Measurements from ENCODE around the gene JAK1. TPM values are rescaled to one million over a fixed set of nuclear protein-coding genes. Genes with fewer than 3 reads are reported as not detected.

The JAK1 gene
- total and polyA plus RNA-seq, 9 of the 15 experiments (the other 6 are each of a cell fraction or from before 2014, with no cell fraction given) = 9.7 to 44.1 (median 42.5) TPM

- 33% methylated on average over 1 of the region's 1 CpG for WGBS (ENCODE audit: insufficient coverage, low coverage, missing lambda C conversion rate)
- Histone ChIP-seq H3K79me2 (ENCODE audit: control insufficient read depth, insufficient read depth, low read length) (no peaks in the 10 kb centered on the region), H3K36me3 (ENCODE audit: control insufficient read depth, insufficient read depth, low read length) (no peaks in the 10 kb centered on the region), H3K4me2 (ENCODE audit: insufficient read depth, low read length) (no peak overlapping the region), H3K9me3 (replicated peaks; ENCODE audit: control insufficient read depth, insufficient read depth, low read depth, low read length) (no peaks in the 10 kb centered on the region), H4K20me1 (replicated peaks; ENCODE audit: control insufficient read depth, insufficient read depth, low read length) (no peaks in the 10 kb centered on the region), H3K27ac (ENCODE audit: extremely low read depth, low read depth, low read length) (no peak overlapping the region), H2AFZ (ENCODE audit: low read depth, low read length) (no peak overlapping the region), H3K4me1 (replicated peaks in 1 of 2; ENCODE audit: control insufficient read depth in 2 of 2, insufficient read depth in 2 of 2, low read length in 2 of 2) (no peaks in the 10 kb centered on the region), H3K27me3 (ENCODE audit: control insufficient read depth in 2 of 2, insufficient read depth in 2 of 2, low read length in 2 of 2) (no peaks in the 10 kb centered on the region), H3K9me1 (ENCODE audit: control insufficient read depth, insufficient read depth, low read length) (no peaks in the 10 kb centered on the region), H3K4me3 (no peak overlapping the region), H3K9ac (ENCODE audit: insufficient read depth in 1 of 2, low read depth in 2 of 2, low read length in 2 of 2) (no peak overlapping the region)
- BruUV-seq (replicated peaks) = no TSS peak
- in situ Hi-C loops (cut with MboI) (no loop called here), intact Hi-C loops (cut with micrococcal nuclease) (no loop called here)
- CTCF ChIA-PET (ENCODE audit: low intra/inter-chr PET ratio) = no interaction called here
- no peak for DNase-seq (ENCODE audit: extremely low read depth in 1 of 4, low spot score in 3 of 4)
- TF ChIP-seq BCOR (IDR thresholded peaks at IDR 0.05) = no peak
- TF ChIP-seq PKNOX1 (IDR thresholded peaks at IDR 0.05) = 0 out of 2 replicates have a peak, but pooled peaks have one; percentile 26
- peak; percentile 44; the same call in 1 of the 2 replicates for TF ChIP-seq ZNF121 (CRISPR knock-in tag; conservative IDR thresholded peaks at IDR 0.05)
- peak; percentile 68 for ATAC-seq
- FAIRE-seq = no peak
- POLR2A ChIA-PET = interaction anchor here (0.5 to 1.2 kb wide), 3 partner anchors 8 to 169 kb away, joined by 3 to 5 read pairs (median 4); no protein-coding TSS in a partner anchor
Measured at GRCh38 chr1:64975127-64975526, 8.8 kb upstream of the JAK1 start.

DNA sequence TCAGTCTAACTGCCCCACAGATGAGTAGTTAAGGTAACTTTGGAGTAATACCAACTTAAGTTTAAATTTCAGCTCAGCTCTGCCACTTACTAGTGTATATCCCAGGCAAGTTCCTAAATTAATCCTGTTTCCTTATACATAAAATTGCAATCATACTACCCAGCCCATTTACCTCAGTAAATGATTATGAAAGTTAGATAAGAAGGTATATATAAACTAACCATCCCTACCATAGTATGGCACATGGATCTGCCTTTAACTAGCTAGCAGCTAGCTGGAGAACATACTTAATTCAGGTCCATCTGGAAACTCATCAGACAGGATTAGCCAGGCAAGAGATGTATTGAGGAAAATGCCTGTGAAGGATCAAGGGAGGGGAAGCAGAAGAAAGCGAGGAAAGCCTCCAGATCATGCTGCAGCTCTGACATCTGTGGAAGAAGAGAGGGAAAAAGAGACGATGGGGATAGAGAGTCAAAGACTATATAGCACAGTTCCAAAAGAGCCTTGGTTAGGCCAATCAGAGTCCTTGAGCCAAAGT is 8.0 kb upstream of the JAK1 start:
- 10% methylated on average over 2 of the region's 2 CpGs for WGBS (ENCODE audit: insufficient coverage, low coverage, missing lambda C conversion rate)
- in situ Hi-C loops (cut with MboI) (no loop called here), intact Hi-C loops (cut with micrococcal nuclease) (no loop called here)
- Histone ChIP-seq H3K36me3 (ENCODE audit: control insufficient read depth, insufficient read depth, low read length) (no peaks in the 10 kb centered on the region), H3K9me3 (replicated peaks; ENCODE audit: control insufficient read depth, insufficient read depth, low read depth, low read length) (no peaks in the 10 kb centered on the region), H3K27ac (ENCODE audit: extremely low read depth, low read depth, low read length) (no peak overlapping the region), H3K4me2 (ENCODE audit: insufficient read depth, low read length) (no peak overlapping the region), H3K9me1 (ENCODE audit: control insufficient read depth, insufficient read depth, low read length) (no peaks in the 10 kb centered on the region), H3K27me3 (ENCODE audit: control insufficient read depth in 2 of 2, insufficient read depth in 2 of 2, low read length in 2 of 2) (no peaks in the 10 kb centered on the region), H3K79me2 (ENCODE audit: control insufficient read depth, insufficient read depth, low read length) (no peaks in the 10 kb centered on the region), H4K20me1 (replicated peaks; ENCODE audit: control insufficient read depth, insufficient read depth, low read length) (no peaks in the 10 kb centered on the region), H2AFZ (ENCODE audit: low read depth, low read length) (no peak overlapping the region), H3K4me1 (replicated peaks in 1 of 2; ENCODE audit: control insufficient read depth in 2 of 2, insufficient read depth in 2 of 2, low read length in 2 of 2) (no peaks in the 10 kb centered on the region), H3K9ac (ENCODE audit: insufficient read depth in 1 of 2, low read depth in 2 of 2, low read length in 2 of 2) (no peak overlapping the region), H3K4me3 (no peak overlapping the region)
- ATAC-seq (peak; percentile 54), FAIRE-seq (no peak), DNase-seq (ENCODE audit: extremely low read depth in 1 of 4, low spot score in 3 of 4) (no peak)
- BruUV-seq (replicated peaks) = no TSS peak
- ChIA-PET POLR2A (interaction anchor here (1.3 to 1.5 kb wide), 2 partner anchors 9 to 12 kb away, joined by 3 to 5 read pairs; no protein-coding TSS in a partner anchor), CTCF (ENCODE audit: low intra/inter-chr PET ratio) (no interaction called here)
- TF ChIP-seq POLR2B (IDR thresholded peaks at IDR 0.05; ENCODE audit: low read depth, partially characterized antibody) (no peak), JUND (IDR thresholded peaks at IDR 0.05; ENCODE audit: borderline replicate concordance, low read depth, low read length) (no peak), JUND (tag; IDR thresholded peaks at IDR 0.05; ENCODE audit: borderline replicate concordance, low read depth, low read length) (no peak), ZFP1 (CRISPR knock-in tag; IDR thresholded peaks at IDR 0.05) (no peak), ZBTB2 (IDR thresholded peaks at IDR 0.05) (no peak), ZNF764 (CRISPR knock-in tag; IDR thresholded peaks at IDR 0.05; ENCODE audit: low read depth) (no peak), FOXM1 (IDR thresholded peaks at IDR 0.05; ENCODE audit: low read depth) (no peak), FOXM1 (CRISPR knock-in tag; IDR thresholded peaks at IDR 0.05; ENCODE audit: low read depth) (no peak), ZKSCAN3 (CRISPR knock-in tag; IDR thresholded peaks at IDR 0.05) (no peak), EZH2 (IDR thresholded peaks at IDR 0.05; ENCODE audit: borderline replicate concordance, low read depth, low read length) (no peak)
- TF ChIP-seq, protein P1, sequence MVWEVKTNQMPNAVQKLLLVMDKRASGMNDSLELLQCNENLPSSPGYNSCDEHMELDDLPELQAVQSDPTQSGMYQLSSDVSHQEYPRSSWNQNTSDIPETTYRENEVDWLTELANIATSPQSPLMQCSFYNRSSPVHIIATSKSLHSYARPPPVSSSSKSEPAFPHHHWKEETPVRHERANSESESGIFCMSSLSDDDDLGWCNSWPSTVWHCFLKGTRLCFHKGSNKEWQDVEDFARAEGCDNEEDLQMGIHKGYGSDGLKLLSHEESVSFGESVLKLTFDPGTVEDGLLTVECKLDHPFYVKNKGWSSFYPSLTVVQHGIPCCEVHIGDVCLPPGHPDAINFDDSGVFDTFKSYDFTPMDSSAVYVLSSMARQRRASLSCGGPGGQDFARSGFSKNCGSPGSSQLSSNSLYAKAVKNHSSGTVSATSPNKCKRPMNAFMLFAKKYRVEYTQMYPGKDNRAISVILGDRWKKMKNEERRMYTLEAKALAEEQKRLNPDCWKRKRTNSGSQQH (CRISPR knock-in tag; IDR thresholded peaks at IDR 0.05) = no peak

Measured in K562 (cell line).